SK-N-SH (cell line): ENCODE measurements around the gene KCNH8. TPM values are rescaled to one million over a fixed set of nuclear protein-coding genes. Genes with fewer than 3 reads are reported as not detected.

Source experiments
- CTCF ChIA-PET: fragments of 300-600, 350-600 bp; formaldehyde crosslinking; extraction: SDS; loops from one replicate; lab custom pipeline; 2021; lab: Yijun Ruan, JAX
- POLR2A ChIA-PET: fragments of 350-600 bp; sonication (Branson Sonifier 250); formaldehyde crosslinking; extraction: SDS; loops from one replicate; lab custom pipeline; 2020; ENCODE audit warnings: antibody characterized with exemption, inconsistent platforms; lab: Yijun Ruan, JAX
- DNase-seq: peaks from one replicate; pipeline ENCODE4 v3.0.0; 2012
- H2AFZ ChIP-seq: fragments of 200-600 bp; sonication (generic); 2 replicates; pipeline ENCODE4 v1.8.1; 2016; ENCODE audit warnings: antibody characterized with exemption, mild to moderate bottlenecking, low read depth
- H3F3A ChIP-seq: fragments of 200-600 bp; sonication (generic); replicated peaks from 2 replicates; pipeline ENCODE3; 2016; ENCODE audit warnings: antibody characterized with exemption, mild to moderate bottlenecking; ENCODE audit not compliant: insufficient read depth
- H3K27ac ChIP-seq, 2 experiments: fragments of 200-500 bp in 1 of 2; fragments of 200-600 bp in 1 of 2; sonication (Bioruptor generic) in 1 of 2; sonication (generic), shearing (Covaris generic) in 1 of 2; 2 replicates each; pipeline versions ENCODE4 v1.5.1 to v1.6.1; 2014 to 2016; ENCODE audit warnings: low read depth in 2 of 2, inconsistent platforms in 1 of 2, low read length in 1 of 2, mild to moderate bottlenecking in 1 of 2, mixed read lengths in 1 of 2
- H3K27me3 ChIP-seq: fragments of 200-600 bp; sonication (generic), shearing (Covaris generic); 2 replicates; pipeline ENCODE4 v1.6.1; 2016; ENCODE audit warnings: mixed run types; ENCODE audit not compliant: insufficient read depth
- H3K36me3 ChIP-seq, 2 experiments: fragments of 200-500 bp in 1 of 2; fragments of 200-600 bp in 1 of 2; sonication (Bioruptor generic) in 1 of 2; sonication (generic) in 1 of 2; replicated peaks in 1 of 2; 2 replicates each; pipeline versions ENCODE3 to v1.5.1; 2014 to 2016; ENCODE audit warnings: low read length in 1 of 2, mild to moderate bottlenecking in 1 of 2; ENCODE audit not compliant: insufficient read depth in 2 of 2, control insufficient read depth in 1 of 2
- H3K4me1 ChIP-seq, 2 experiments: fragments of 200-500 bp in 1 of 2; fragments of 200-600 bp in 1 of 2; sonication (Bioruptor generic) in 1 of 2; sonication (generic), shearing (Covaris generic) in 1 of 2; 2 replicates each; pipeline versions ENCODE4 v1.5.1 to v1.6.1; 2014 to 2016; ENCODE audit warnings: low read depth in 1 of 2, low read length in 1 of 2, mixed run types in 1 of 2; ENCODE audit not compliant: insufficient read depth in 2 of 2, control insufficient read depth in 1 of 2
- H3K4me2 ChIP-seq: fragments of 200-600 bp; sonication (generic), shearing (Covaris generic); 2 replicates; pipeline ENCODE4 v1.6.1; 2017; ENCODE audit warnings: mixed run types
- H3K4me3 ChIP-seq, 2 experiments: fragments of 200-500 bp in 1 of 2; fragments of 200-600 bp in 1 of 2; sonication (Bioruptor generic) in 1 of 2; sonication (generic), shearing (Covaris generic) in 1 of 2; 2 replicates each; pipeline versions ENCODE4 v1.5.1 to v1.8.1; 2014 to 2016; ENCODE audit warnings: low read depth in 2 of 2, inconsistent platforms in 1 of 2, low read length in 1 of 2, mild to moderate bottlenecking in 1 of 2, mixed read lengths in 1 of 2, moderate library complexity in 1 of 2
- H3K79me2 ChIP-seq: fragments of 200-600 bp; sonication (generic); 2 replicates; pipeline ENCODE4 v1.8.1; 2017; ENCODE audit warnings: mild to moderate bottlenecking; ENCODE audit not compliant: insufficient read depth
- H3K9ac ChIP-seq: fragments of 200-600 bp; sonication (generic); 2 replicates; pipeline ENCODE4 v1.6.1; 2017; ENCODE audit warnings: mixed run types
- H3K9me2 ChIP-seq: fragments of 200-600 bp; sonication (generic); 2 replicates; pipeline ENCODE4 v1.6.1; 2017; ENCODE audit warnings: mixed run types
- H3K9me3 ChIP-seq: fragments of 200-600 bp; sonication (generic); 2 replicates; pipeline ENCODE4 v1.6.1; 2017; ENCODE audit warnings: mixed run types, mild to moderate bottlenecking, moderate library complexity
- H4K20me1 ChIP-seq: fragments of 200-600 bp; sonication (generic); 2 replicates; pipeline ENCODE4 v1.6.1; 2017; ENCODE audit warnings: mild to moderate bottlenecking, mixed run types; ENCODE audit not compliant: insufficient read depth
- CHD2 ChIP-seq: fragments of 150-350 bp; IDR thresholded peaks from 2 replicates; pipeline ENCODE4 v1.6.1; 2018; ENCODE audit warnings: low read length; ENCODE audit not compliant: partially characterized antibody
- CTCF ChIP-seq: fragments of 200-600 bp; sonication (generic); IDR thresholded peaks from 2 replicates; pipeline ENCODE4 v1.6.1; 2017; ENCODE audit warnings: antibody characterized with exemption, mild to moderate bottlenecking, moderate library complexity
- ELF1 ChIP-seq: IDR thresholded peaks from 2 replicates; pipeline ENCODE4 v1.4.0; 2012
- EP300 ChIP-seq, 2 experiments: IDR thresholded peaks; 2 replicates each; pipeline versions ENCODE4 v1.4.0 to v1.6.1; 2012; ENCODE audit warnings: borderline replicate concordance in 1 of 2, low read depth in 1 of 2, low read length in 1 of 2
- EZH2phosphoT487 ChIP-seq: fragments of 200-600 bp; sonication (generic); IDR thresholded peaks from 2 replicates; pipeline ENCODE4 v1.6.1; 2017; ENCODE audit warnings: low read depth, mixed run types, mild to moderate bottlenecking, antibody characterized with exemption, moderate library complexity, borderline replicate concordance
- FOXJ3 ChIP-seq: sonication (generic); formaldehyde crosslinking; IDR thresholded peaks from 2 replicates; pipeline ENCODE4 v1.5.1; 2020; ENCODE audit warnings: mild to moderate bottlenecking, missing genetic modification reagents
- GABPA ChIP-seq: IDR thresholded peaks from 2 replicates; pipeline ENCODE4 v1.4.0; 2012; ENCODE audit warnings: low read depth, mild to moderate bottlenecking
- IRF3 ChIP-seq: fragments of 150-350 bp; IDR thresholded peaks from 2 replicates; pipeline ENCODE4 v1.6.1; 2016; ENCODE audit warnings: mild to moderate bottlenecking, low read depth, low read length
- JUND ChIP-seq: IDR thresholded peaks from 2 replicates; pipeline ENCODE4 v1.4.0; 2012
- MAX ChIP-seq: IDR thresholded peaks from 2 replicates; pipeline ENCODE4 v1.4.0; 2012; ENCODE audit warnings: low read depth
- MXI1 ChIP-seq: IDR thresholded peaks from 2 replicates; pipeline ENCODE4 v1.6.1; 2012; ENCODE audit warnings: mild to moderate bottlenecking, low read depth, low read length, improper control_type of control experiment
- POLR2AphosphoS5 ChIP-seq: IDR thresholded peaks from 2 replicates; pipeline ENCODE4 v1.6.1; 2012; ENCODE audit warnings: low read depth, low read length
- RXRA ChIP-seq: IDR thresholded peaks from 2 replicates; pipeline ENCODE4 v1.4.0; 2012; ENCODE audit warnings: low read depth, mild to moderate bottlenecking, borderline replicate concordance
- SIN3A ChIP-seq: IDR thresholded peaks from 2 replicates; pipeline ENCODE4 v1.6.1; 2012; ENCODE audit warnings: low read depth, mild to moderate bottlenecking, low read length, moderate library complexity, borderline replicate concordance
- TAF1 ChIP-seq: IDR thresholded peaks from 2 replicates; pipeline ENCODE4 v1.6.1; 2012; ENCODE audit warnings: low read depth, mild to moderate bottlenecking, low read length, moderate library complexity, borderline replicate concordance
- TCF12 ChIP-seq: IDR thresholded peaks from 2 replicates; pipeline ENCODE4 v1.4.0; 2012
- WGBS: methylation state at CpG from one replicate; pipeline ENCODE4 v1.1.6; 2017; ENCODE audit warnings: low lambda C conversion rate; 5-methylcytosine and 5-hydroxymethylcytosine counted together
- polyA plus RNA-seq, 3 experiments: library from polyadenylated mRNA; depleted of rRNA; stranded (reverse); fragments of >200 nt; gene quantifications; 2 replicates each; pipeline ENCODE4 v1.2.3, GENCODE V29; 2012
- TF ChIP-seq, protein P1 (sequence below): fragments of 150-350 bp; IDR thresholded peaks from 2 replicates; pipeline ENCODE4 v1.6.1; 2017; ENCODE audit warnings: antibody characterized with exemption, low read length, low read depth, borderline replicate concordance
- TF ChIP-seq, protein P2 (sequence below): IDR thresholded peaks from 2 replicates; pipeline ENCODE4 v1.6.1; 2012; ENCODE audit warnings: mild to moderate bottlenecking, low read depth, low read length, moderate library complexity

KCNH8 gene
- polyA plus RNA-seq, 1 of the 3 experiments (the other 2 are of a cell fraction), result 0.05 TPM

DNA sequence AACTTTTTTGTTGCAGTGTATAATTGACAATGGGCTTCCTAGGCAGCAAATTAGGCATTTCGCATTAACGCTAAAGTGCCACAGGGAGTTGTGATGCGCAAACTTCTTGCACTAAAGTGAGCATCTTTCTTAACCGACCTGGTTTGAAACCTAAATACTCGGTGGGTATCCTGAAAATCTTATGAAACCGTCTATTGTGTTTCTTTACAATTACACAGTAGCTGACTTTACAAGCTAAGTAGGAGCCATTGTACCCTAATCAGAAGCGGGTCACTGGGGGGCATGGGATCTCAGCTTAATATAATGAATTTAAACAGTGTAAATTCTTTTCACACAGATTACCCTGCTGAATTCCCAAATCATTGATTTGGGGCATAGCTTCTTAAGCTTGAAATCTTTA lies 328.0 kb downstream of the KCNH8 start (continued):
- TF ChIP-seq, protein P1, sequence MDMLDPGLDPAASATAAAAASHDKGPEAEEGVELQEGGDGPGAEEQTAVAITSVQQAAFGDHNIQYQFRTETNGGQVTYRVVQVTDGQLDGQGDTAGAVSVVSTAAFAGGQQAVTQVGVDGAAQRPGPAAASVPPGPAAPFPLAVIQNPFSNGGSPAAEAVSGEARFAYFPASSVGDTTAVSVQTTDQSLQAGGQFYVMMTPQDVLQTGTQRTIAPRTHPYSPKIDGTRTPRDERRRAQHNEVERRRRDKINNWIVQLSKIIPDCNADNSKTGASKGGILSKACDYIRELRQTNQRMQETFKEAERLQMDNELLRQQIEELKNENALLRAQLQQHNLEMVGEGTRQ, result no peak
- TF ChIP-seq TCF12 (no peak), MAX (no peak)

DNA sequence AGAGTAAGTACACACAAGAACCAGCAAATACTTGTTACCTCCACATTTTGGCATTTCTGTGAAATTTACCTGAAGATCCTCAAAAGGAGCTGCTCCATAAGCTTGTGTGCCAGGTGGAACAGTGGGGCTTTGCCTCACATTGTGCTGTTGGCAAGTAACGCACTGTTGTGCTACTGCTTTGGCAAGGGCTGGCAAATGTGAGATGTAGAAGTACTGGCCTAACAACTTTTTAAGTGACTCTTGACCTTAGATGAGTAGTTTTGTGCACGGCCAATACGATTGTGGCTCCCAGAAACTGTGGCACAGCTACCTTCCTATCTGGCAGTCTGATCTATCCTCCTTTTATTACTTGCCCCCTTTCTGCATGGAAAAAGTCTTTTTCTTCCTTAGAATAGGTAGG lies 337.0 kb downstream of the KCNH8 start:
- H3K27me3 ChIP-seq, result no peaks in the 10 kb centered on the region
- no peak for DNase-seq
- ChIA-PET CTCF (no interaction called here), POLR2A (no interaction called here)
- TF ChIP-seq TCF12 (no peak), SIN3A (no peak), IRF3 (no peak), FOXJ3 (no peak), CTCF (no peak), ELF1 (no peak), POLR2AphosphoS5 (no peak), JUND (no peak), EZH2phosphoT487 (no peak)
- H3K9me3 ChIP-seq, result no peaks in the 10 kb centered on the region
- no peaks in the 10 kb centered on the region for H3K4me1 ChIP-seq
- H3F3A ChIP-seq, result no peaks in the 10 kb centered on the region
- WGBS, result 71% methylated on average over 3 of the region's 3 CpGs
- no peaks in the 10 kb centered on the region for H4K20me1 ChIP-seq
- H3K79me2 ChIP-seq, result no peaks in the 10 kb centered on the region
- no peak overlapping the region for H2AFZ ChIP-seq
- H3K4me2 ChIP-seq, result no peak overlapping the region
- no peak overlapping the region for H3K9ac ChIP-seq
- H3K27ac ChIP-seq, result no peak overlapping the region
- H3K4me3 ChIP-seq, result no peak overlapping the region
- no peaks in the 10 kb centered on the region for H3K9me2 ChIP-seq
- H3K36me3 ChIP-seq, result no peaks in the 10 kb centered on the region

GRCh38 chr3:19487386-19487785 lies 339.1 kb downstream of the KCNH8 start:
- CTCF ChIA-PET, result no interaction called here
- H3F3A ChIP-seq, result no peaks in the 10 kb centered on the region
- no peaks in the 10 kb centered on the region for H3K79me2 ChIP-seq
- POLR2A ChIA-PET, result no interaction called here
- no peaks in the 10 kb centered on the region for H3K9me3 ChIP-seq
- H3K9ac ChIP-seq, result no peak overlapping the region
- DNase-seq, result no peak
- no peak overlapping the region for H2AFZ ChIP-seq
- no peak overlapping the region for H3K4me2 ChIP-seq
- TF ChIP-seq TAF1, result no peak
- TF ChIP-seq EP300 (IDR thresholded peaks at IDR 0.05; ENCODE audit: borderline replicate concordance in 1 of 2, low read depth in 1 of 2, low read length in 1 of 2), result no peak
- TF ChIP-seq, protein P2, sequence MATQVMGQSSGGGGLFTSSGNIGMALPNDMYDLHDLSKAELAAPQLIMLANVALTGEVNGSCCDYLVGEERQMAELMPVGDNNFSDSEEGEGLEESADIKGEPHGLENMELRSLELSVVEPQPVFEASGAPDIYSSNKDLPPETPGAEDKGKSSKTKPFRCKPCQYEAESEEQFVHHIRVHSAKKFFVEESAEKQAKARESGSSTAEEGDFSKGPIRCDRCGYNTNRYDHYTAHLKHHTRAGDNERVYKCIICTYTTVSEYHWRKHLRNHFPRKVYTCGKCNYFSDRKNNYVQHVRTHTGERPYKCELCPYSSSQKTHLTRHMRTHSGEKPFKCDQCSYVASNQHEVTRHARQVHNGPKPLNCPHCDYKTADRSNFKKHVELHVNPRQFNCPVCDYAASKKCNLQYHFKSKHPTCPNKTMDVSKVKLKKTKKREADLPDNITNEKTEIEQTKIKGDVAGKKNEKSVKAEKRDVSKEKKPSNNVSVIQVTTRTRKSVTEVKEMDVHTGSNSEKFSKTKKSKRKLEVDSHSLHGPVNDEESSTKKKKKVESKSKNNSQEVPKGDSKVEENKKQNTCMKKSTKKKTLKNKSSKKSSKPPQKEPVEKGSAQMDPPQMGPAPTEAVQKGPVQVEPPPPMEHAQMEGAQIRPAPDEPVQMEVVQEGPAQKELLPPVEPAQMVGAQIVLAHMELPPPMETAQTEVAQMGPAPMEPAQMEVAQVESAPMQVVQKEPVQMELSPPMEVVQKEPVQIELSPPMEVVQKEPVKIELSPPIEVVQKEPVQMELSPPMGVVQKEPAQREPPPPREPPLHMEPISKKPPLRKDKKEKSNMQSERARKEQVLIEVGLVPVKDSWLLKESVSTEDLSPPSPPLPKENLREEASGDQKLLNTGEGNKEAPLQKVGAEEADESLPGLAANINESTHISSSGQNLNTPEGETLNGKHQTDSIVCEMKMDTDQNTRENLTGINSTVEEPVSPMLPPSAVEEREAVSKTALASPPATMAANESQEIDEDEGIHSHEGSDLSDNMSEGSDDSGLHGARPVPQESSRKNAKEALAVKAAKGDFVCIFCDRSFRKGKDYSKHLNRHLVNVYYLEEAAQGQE, result no peak
- TF ChIP-seq GABPA, result no peak
- no peak for TF ChIP-seq MXI1
- TF ChIP-seq CHD2, result no peak
- no peak for TF ChIP-seq RXRA
- H4K20me1 ChIP-seq, result no peaks in the 10 kb centered on the region
- H3K9me2 ChIP-seq, result no peaks in the 10 kb centered on the region
- no peak overlapping the region for H3K4me3 ChIP-seq
- H3K4me1 ChIP-seq, result no peaks in the 10 kb centered on the region
- 52% methylated on average over 5 of the region's 6 CpGs for WGBS
- H3K27me3 ChIP-seq, result no peaks in the 10 kb centered on the region
- no peaks in the 10 kb centered on the region for H3K36me3 ChIP-seq
- no peak overlapping the region for H3K27ac ChIP-seq
